HG02798 (cell line): ENCODE measurements around the gene YOD1.

Experiments used
- ATAC-seq: cut with Tn5 transposase; IDR thresholded peaks from one replicate; pipeline ENCODE4 v1.9.1; 2021; ENCODE audit warnings: mild to moderate bottlenecking; ENCODE audit not compliant: unreplicated experiment, poor library complexity

The YOD1 gene

DNA sequence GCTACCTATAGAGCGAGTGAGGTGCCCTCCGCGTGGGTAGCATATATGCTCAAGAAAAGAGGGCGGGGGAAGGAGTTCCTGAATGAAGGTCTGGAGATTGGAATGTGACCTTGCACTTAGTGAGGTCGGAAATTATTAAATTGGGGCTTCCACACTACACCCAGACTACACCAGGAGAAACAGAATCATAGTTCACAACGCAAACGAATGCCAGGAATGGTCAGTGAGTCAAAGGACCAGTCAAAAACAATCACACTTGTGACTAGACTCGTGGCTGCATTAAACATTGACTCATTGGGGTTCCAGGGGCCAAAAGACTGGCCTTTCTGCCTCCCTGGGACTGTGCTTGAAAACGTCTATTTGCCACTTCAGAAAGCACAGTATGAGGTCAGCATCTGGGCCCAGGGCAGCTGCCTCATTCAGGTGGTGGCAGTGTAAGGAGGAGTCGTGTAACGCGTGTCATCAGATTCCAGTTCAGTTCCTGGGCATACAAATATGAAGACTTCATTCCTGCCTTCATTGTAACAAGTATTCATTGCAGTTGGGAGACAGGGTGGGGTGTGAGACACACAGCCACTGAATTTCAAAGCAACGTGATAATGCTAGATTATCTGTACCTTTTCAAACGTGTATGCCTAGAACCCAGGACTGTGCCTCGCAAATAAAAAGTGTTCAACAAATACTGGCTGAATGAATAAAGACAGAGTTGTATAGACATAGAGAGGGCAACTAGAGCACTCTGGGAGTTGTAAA is at the start of gene YOD1:
TSS of gene YOD1 (minus strand) at position 18 of the 753 bp plus-strand sequence. CDS start 178 bp downstream, outside the sequence.
- no peak for ATAC-seq

GRCh38 chr1:207097871-207098324 is 46.9 kb upstream of the YOD1 start:
- ATAC-seq, result peak; percentile 77

DNA sequence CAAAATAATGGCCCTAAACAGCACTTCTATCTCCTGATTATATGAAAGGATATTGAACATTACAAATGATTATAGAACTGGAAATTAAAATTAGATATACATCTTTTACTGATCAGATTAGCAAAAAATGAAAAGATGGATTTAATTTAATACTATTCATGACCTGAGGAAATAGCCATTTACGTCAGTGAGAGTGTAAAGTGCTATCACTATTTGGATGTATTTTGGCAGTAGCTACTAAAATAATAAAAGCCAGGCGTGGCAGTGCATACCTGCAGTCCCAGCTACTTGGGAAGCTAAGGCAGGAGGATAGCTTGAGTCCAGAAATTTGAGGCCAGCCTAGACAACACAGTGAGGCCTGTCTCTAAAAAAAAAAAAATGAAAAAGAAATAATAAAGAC is 42.9 kb upstream of the YOD1 start:
- no peak for ATAC-seq

DNA sequence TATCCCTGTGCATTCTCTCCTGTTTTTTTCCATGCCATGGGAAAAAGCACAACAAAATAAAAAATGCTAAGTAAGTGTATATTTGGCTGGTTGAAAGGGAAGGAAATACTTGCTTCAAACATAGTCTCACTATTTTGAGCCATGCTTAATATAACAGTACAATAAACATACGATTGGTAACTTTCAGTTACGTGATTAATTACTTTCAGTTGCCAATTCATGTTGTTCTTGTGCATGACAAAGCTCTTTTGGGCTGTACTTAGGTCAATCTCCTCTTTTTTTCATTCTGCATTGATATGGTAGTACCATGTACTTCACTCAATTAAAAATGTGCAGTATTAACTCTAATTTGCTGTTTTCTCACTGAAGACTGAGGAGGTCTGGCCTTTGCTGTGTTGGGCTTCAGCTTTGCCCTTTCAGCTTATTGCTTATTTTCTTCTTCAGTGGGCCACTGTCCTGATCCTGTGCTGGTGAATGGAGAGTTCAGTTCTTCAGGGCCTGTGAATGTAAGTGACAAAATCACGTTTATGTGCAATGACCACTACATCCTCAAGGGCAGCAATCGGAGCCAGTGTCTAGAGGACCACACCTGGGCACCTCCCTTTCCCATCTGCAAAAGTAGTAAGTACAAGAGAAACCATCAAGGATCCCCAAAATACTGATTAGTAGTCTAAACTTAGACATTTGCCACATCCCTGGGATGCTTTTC is 40.3 kb upstream of the YOD1 start:
- no peak for ATAC-seq

- no peak for ATAC-seq
Measured at GRCh38 chr1:207089627-207090355, 38.8 kb upstream of the YOD1 start.

DNA sequence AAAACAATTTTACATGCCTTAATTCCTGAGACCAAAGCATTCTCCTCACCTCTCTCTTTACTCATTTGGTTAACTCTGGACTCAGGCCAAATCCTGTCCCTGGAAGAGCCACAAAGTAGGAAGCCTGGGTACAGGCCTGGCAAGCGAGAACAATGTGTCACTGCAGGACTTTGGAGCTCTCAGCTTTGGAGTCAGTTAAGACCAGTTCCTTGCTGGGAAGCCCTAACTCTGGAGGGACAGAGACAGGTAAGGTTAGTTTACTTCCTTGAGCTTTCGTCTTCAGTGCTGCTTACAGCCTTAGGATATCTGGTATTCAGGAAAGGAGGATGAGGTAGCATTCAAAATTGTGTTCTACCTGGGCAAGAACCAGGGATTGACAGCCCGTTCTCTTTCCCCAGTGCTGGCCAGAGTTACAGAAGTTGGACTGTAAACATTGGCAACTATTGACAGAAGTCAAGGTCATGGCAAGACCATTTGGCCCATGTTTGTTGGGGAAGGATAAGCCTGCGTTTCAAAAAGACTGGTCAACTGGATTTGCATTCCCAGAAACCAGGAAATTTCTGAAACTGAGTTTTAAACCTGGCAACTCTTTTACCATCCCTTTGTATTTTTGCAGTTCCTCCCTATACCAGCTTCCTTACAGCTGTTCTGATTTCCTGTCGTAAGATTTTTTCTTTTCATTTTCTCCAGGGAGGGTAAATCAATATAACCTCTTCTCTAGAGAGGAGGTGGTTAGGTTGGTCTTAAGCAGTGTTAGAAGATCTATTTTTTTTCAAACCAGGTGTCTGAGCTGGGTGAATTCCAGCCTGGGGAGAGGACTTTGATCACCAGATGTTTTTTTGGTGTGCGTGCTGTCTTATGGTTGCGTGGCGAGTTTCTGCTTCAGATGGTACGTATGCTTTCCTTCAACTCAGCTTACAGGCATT is 38.0 kb upstream of the YOD1 start, which contains the start of gene C4BPB:
TSS of gene C4BPB (plus strand) at position 160 of the 926 bp plus-strand sequence. CDS start at position 832, 672 bp downstream.
- ATAC-seq, result no peak

DNA sequence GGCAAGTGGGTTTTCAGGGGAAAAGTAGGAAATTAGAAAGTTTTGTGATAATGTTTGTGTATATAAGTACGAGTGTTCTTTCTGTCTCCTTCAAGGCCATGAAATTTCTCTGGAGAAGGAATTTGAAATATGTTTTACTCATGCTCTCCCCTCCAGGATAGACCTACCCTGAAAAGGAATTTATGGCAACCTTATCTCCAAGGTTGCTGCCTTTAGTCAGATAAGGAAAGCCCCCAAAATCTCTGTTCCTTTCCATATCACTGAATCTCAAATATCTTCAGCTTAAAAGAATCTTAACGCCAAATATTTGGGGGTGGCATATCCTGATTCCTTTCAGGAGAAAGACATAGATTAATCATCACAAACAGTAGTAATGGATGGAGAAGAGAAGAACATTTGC is 37.2 kb upstream of the YOD1 start:
- no peak for ATAC-seq

DNA sequence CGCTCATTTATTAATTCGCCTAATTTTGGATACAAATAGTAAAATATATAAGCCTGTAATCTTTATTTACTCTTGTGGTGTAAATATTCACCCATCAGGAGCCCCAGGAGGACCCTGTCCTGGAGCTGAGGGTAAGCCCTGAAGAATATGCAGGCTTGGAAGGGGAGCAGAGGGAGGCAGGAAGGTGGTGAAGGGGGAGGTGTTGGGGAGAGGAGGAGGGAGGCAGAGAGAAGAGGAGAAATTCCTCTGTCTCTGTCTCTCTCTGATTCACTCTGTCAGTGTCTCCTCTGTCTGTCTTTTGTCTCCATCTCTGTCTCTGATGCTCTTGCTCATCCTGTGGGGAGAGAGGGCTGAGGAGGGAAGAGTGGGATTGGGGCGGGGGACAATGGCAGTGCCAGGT is 34.9 kb upstream of the YOD1 start:
- ATAC-seq, result no peak

DNA sequence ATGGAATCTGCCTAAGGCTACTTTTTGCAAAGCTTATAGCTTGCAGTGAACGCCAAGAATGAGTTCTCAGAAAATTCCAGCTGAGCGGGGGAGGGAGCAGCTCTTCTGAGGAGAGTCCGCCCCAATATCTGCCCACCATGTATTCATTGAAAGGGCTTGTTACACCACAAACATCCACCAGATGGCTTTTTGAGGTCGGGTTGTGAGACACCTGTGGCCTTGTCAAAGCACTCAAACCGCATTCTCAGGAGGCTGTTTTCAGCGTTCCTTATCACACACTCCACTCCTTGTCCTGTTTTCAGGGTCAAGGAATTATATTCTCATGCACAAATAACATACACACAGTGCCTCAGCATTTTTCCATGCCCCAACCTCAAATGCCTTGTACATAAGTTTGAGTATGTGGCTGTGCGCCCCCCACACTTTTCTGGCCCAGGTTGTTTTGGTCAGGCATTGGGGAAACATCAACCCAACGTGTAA is 33.7 kb upstream of the YOD1 start:
- ATAC-seq, result peak; percentile 70

GRCh38 chr1:207084232-207084631 is 33.2 kb upstream of the YOD1 start:
- no peak for ATAC-seq

DNA sequence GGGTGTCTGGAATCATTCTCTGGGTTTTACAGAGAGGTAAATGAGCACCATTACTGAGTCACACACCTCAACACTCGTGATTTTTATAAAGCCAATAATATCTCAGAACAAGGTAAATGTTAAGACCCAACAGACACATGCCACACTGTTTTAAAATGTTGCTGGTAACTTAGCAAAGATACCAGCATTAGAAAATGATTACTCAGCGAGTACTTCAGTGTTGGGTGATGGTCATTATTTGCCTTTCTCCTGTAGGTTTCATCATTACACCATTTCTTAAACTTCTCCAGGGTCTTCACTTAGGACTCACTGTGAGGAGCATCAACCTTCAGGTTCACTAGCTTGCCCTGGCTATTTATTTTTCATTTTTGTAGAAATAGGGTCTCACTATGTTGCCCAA is 30.8 kb upstream of the YOD1 start:
- no peak for ATAC-seq

DNA sequence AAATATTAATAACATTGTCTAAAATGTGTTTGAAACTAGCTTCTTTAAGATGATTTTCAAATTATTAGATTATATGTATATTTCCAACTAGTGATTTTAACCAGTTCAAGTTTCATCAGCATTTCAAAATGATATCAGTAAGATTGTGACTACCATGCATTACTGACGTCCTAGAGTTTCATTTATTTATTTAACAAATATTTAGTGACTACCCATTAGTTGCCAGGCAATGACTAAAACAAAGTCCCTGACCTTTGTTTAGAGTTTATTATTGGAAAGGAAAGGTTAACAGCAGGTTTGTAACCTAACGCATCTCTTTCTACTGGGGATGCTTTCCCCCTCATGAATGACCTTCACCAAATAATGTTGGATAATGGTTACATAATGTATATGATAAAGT is 30.1 kb upstream of the YOD1 start:
- no peak for ATAC-seq

DNA sequence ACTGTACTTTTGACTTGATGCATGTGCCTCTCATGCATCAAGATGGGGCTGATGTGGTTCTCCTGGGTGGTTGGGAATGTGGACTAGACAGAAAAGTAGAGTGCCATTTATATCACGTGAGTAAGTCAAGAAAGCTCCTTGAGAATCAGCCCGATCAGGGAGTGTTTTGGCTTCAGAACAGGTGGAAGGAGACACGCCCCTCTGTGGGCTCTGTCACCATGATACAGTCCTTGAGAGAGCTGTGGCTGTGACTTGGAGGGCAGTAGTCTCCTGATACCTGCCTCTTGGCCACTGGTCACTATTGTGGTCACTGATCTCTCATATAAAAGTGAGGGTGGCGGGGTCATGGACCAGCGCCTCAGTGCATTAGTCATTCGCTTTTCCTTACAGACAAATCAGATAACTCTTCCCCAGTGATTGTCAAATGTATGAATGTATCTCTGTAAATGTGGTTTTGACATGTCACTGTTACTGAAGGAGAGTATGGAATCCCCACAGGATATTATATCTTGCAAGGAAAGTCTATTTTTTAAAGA is 28.8 kb upstream of the YOD1 start:
- ATAC-seq, result no peak

GRCh38 chr1:207078578-207079132 is 27.6 kb upstream of the YOD1 start:
- no peak for ATAC-seq

DNA sequence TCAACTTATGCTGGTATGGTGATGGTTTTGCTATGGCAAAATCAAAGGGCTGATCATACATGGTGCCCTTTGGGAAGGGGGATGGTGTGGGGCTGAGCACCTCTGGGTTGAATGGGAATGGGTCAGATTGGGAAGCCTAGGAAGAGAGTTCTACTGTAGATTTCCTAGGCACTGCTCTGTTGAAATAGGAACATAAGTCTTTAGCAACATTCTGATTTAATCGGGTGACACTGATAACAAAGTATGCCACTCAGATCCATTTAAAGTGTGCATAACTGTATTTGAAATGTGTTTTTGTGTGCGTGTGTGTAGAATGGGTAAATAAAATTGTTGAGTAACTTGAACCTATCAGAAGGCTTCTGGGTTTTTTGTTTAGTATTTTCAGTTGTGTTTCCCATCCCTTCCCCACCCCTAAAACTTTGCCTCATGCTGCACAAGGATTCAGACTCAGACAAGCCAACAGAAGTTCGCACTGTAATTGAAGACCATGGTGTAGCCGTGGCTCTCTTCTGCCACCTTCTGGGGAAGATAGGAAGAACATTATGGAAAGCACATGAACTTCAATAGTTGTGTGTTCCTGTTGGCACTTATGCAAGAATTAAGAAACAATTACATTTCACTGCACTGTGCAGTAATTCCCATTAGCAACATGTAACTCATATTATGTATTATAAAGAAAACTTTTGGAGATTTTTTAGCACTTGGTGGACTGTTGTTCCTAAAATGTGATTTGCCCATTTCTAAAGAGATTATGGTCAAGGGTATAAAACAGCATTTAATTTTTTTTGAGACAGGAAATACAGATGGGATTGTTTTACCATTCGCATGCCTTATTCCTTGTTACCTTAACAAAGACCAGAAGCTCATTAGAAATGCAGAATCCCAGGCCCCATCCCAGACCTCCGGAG is 26.7 kb upstream of the YOD1 start:
- ATAC-seq, result peak; percentile 70

GRCh38 chr1:207077012-207077411 is 26.0 kb upstream of the YOD1 start:
- no peak for ATAC-seq

DNA sequence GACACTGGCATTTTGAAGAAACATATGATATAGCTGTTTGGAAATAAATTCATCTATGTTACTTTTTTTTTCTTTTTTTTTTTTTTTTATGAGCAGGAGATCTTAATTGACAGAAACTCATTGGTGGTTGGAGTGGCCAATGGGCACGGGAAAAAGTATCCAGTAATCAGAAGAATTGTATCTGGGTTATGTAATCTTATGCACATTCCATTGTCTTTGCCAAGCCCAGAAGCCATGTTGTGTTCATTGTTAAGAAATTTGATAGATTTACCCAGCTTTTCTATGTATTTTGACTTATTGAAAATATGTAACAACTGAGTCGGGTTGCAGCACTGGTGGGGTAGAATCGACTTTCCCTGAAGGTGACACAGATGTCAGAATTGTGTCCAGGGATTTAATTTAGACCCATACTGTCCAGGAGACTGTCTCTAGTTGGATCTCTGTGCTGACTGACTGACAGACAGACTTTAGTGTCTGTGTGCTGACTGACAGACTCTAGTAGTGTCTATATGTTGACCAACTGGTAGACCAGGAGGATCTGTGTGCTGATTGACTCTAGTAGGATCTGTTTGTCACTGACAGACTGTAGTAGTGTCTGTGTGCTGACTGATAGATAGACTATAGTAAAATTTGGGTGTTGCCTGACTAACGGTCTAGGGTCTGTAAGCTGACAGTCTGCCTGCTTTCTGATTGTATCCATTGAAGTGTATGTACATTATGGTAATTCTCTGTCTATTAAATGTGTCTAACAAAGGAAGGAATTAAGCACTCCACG is 25.4 kb upstream of the YOD1 start:
- no peak for ATAC-seq
